Skin of body (tissue), 2 donors: ENCODE measurements around the gene RELA. TPM values are rescaled to one million over a fixed set of nuclear protein-coding genes. Genes with fewer than 3 reads are reported as not detected.
"Not testable (repeated sequence)": the region's sequence is repeated elsewhere in the genome, so short reads cannot be mapped to it uniquely, and the experiment has no call there.

Source experiments
- DNase-seq: peaks from one replicate; lab custom pipeline; 2025; lab: John Stamatoyannopoulos, UW
- total RNA-seq: library from RNA; depleted of rRNA; stranded (reverse); fragments of >200 nt; gene quantifications from one replicate; pipeline ENCODE4 v1.2.3, GENCODE V29; 2014

Gene RELA
- 22.6 TPM for total RNA-seq

DNA sequence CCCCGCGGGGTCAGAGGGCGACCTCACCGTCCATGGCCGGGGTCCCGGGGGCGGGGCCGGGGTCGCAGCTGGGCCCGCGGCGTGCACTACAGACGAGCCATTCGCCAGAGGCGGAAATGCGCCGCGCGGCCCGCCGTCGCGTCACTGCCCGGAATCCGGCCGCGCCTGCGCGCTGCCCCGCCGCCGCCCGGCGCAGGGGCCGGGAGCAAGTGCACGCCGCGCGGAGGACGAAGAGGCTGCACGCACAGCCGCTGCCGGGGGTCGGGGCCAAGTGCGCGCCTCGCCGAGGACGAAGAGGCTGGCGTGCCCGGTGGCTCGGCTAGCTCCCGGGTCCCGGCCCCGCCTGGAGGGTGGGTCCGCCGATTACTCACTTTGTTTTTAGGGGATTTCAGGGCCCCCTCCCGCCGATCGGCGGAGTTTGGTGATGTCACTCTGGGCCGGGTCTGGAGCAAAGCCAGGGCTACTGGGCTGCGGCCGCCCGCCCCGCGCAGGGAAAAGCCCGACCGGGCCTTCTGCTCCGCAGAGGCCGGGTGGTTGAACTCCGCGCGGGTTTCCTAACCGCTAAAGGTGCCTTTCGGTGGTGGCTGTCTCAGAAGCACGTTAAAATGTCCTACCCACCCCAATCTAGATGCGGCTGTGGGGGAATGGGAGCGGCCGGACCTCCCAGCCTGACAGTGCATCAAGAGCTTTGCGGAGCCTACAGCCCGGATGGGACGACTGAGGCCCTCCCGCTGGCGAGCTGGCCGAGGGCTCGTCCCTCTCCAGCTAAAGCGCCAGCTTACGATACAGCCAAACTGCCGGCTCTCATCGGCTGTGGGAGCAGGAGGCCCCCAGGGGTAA is at the start of gene RELA:
TSS of gene RELA (minus strand) at position 118 of the 840 bp plus-strand sequence. CDS start at position 34, 84 bp downstream.
- DNase-seq: peak; percentile 95

DNA sequence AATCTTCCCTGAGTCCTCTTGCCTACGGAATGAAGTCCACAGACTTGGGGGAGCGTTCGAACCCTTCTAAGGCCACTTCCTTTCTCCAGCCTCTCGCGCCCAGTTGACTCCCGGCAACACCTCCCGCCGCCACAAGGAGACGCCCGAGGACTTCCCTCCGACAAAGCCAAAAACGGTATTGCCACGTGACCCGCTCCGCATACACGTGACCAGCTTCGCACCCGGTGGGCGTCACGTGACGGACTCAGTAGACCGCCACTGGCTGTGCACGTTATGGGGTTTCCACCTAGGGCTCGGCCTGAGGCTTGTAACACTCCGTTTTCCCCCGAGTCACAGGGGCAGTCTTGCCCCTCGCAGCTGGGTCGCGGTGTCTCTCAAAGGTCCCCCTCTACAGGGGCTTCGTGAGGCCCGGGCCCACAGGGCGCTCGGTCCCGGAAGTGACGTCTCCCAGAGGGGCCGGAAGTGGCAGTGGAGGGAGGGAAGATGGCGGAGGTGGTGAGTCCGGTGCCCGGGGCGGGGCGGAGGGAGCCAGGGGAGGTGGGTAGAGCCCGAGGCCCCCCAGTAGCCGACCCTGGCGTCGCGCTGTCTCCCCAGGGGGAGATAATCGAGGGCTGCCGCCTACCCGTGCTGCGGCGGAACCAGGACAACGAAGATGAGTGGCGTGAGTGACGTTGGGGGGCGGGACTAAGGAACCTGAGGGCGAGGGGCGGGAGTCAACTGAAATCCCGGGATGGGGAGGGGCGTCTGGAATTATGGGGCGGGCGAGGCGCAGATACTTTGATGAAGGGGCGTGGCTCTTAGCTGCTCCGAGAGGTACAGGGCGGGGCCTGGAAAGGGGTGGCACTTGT is 49.3 kb upstream of the RELA start, which contains the start of gene KAT5:
TSS of gene KAT5 (plus strand) at position 468 of the 848 bp plus-strand sequence. CDS start at position 484, 16 bp downstream.
- DNase-seq: peak; percentile 97

DNA sequence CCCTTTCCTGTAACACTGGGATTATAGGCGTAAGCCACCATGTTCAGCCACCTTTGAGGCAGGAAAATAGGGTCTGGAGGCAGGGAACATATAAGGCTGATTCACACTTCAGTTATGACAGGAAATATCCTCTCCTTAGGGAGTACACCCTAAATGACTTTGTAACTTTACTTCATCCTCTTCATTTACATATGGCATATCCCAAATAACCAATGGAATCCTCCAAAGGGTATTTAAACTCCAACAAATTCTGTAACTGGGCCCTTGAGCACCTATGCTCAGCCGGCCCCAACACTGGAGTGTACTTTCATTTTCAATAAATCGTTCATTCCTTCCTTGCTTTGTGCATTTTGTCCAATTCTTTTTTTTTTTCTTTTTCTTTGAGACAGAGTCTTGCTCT is 47.7 kb upstream of the RELA start:
- no peak for DNase-seq

DNA sequence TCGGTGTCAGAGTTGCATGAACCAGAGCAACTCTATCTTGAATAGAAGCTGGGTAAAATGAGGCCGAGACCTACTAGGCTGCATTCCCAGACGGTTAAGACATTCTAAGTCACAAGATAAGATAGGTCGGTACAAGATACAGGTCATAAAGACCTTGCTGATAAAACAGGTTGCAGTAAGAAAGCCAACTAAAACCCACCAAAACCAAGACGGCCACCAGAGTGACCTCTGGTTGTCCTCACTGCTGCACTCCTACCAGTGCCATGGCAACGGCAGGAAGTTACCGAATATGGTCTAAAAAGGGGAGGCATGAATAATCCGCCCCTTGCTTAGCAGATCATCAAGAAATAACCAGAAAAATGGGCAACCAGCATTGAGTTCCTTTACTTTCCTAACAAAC is 46.9 kb upstream of the RELA start:
- no peak for DNase-seq

DNA sequence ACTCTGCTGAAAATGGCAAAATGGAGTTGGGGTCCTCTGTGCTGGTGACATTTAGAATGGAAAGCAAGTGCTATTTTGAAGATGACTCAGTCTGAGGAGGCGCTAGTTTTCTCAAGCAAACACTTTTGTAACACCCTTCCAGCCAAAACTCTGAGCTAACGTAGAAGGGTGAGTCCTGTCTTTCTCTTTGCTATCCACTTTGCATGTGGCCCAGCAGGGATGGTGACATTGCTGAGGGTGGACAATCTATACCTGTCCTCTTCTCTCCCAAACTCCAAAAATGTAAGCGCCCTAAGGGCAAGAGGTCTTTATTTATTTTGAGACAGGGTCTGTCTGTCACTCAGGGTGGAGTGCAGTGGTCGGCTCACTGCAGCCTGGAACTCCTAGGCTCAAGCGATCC is 45.7 kb upstream of the RELA start:
- no peak for DNase-seq

DNA sequence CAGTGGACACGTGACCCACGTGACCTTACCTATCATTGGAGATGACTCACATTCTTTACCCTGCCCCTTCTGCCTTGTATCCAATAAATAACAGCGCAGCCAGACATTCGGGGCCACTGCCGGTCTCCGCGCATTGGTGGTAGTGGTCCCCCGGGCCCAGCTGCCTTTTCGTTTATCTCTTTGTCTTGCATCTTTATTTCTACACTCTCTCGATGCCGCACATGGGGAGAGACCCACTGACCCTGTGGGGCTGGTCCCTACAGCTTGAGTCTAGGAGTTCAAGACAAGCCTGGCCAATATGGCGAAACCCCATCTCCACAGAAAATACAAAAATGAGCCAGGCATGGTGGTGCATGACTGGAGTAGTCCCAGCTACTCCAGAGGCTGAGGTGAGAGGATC is 44.3 kb upstream of the RELA start:
- DNase-seq: not testable (repeated sequence)

DNA sequence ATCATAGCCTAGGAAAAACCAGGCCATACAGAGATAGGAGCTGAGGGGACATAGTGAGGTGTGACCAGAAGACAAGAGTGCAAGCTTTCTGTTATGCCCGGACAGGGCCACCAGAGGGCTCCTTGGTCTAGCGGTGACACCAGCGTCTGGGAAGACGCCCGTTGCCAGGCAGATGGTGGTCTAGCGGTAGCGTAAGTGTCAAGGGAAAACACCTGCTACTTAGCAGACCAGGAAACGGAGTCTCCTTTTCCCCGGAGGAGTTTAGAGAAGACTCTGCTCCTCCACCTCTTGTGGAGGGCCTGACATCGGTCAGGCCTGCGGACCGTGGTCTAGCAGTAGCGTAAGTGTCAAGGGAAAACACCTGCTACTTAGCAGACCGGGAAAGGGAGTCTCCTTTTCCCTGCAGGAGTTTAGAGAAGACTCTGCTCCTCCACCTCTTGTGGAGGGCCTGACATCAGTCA is 43.6 kb upstream of the RELA start:
- DNase-seq: not testable (repeated sequence)

DNA sequence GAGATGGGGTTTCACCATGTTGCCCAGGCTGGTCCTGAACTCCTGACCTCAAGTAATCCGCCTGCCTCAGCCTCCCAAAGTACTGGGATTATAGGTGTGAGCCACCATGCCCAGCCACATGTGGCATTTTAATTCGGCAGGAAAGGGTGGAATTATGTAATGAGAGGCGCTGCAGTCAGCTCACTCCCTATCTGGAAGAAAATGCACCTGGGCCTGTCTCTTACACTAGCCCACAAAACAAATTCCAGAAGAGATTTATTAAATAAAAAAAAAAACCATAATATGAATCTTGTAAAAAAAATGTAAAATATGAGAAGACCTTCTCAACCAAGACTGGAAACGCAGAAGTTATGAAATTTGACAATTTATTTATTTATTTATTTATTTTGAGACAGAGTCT is 41.1 kb upstream of the RELA start:
- DNase-seq: no peak

DNA sequence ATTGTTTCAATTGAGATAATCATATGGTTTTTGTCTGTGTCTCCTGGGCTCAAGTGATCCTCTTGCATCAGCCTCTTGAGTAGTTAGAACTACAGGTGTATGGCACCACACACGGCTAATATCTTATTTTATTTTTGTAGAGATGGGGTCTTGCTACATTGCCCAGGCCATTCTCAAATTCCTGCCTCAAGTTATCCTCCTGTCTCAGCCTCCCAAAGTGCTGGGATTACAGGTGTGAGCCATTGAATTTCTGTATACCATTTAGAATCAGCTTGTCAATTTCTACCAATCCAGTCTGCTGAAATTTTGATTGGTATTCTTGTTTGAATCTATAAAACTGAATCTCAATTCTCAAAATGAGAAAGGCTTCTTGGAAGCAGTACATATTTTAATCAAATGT is 39.0 kb upstream of the RELA start:
- DNase-seq: no peak

DNA sequence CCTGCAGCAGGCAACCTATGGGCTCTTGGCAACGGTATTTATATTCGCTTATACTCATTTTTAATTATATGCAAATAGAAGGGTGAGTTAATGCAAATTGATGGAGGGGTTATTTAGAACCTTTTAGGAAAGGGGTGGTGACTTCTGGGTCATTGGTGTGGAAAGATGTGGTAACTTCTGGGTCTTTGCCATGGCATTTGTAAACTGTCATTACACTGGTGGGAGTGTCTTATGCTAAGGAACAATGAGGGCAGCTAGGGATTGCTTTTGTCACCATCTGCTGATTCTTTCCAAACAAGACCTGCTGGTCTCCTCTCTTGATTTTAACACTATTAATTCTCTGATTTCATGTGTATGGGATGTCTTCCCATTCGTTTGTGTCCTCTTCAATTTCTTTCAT is 37.7 kb upstream of the RELA start:
- DNase-seq: no peak

DNA sequence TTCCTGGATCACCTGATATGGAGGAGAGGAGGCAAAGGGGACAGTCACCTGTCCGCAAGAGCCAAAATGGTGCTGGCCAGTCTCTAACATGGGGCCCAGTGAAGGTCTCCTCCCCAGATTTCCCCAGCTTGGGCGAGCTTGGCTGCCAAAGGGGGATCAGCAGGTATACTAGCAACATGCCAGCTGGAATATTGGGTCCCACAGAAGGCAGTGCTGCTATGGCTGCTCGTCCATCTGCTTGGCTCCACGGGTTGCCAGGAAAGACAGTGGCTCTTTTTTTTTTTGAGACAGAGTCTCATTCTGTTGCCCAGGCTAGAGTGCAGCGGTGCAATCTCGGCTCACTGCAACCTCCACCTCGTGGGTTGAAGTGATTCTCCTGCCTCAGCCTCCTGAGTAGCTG is 36.6 kb upstream of the RELA start:
- DNase-seq: no peak

DNA sequence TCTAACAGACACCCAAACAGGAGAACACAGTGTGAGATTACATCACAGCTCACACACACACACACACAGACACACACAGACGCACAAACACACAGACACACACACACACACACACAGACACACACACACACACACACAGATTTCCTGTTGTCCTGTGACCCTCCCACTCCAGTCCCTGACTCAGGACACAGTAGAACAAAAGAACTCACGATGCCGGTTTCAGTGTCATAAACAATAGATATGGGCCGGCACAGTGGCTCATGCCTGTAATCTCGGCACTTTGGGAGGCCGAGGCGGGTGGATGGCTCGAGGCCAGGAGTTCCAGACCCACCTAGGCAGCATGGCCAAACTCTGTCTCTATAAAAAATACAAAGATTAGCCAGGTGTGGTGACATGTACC is 35.5 kb upstream of the RELA start:
- no peak for DNase-seq

DNA sequence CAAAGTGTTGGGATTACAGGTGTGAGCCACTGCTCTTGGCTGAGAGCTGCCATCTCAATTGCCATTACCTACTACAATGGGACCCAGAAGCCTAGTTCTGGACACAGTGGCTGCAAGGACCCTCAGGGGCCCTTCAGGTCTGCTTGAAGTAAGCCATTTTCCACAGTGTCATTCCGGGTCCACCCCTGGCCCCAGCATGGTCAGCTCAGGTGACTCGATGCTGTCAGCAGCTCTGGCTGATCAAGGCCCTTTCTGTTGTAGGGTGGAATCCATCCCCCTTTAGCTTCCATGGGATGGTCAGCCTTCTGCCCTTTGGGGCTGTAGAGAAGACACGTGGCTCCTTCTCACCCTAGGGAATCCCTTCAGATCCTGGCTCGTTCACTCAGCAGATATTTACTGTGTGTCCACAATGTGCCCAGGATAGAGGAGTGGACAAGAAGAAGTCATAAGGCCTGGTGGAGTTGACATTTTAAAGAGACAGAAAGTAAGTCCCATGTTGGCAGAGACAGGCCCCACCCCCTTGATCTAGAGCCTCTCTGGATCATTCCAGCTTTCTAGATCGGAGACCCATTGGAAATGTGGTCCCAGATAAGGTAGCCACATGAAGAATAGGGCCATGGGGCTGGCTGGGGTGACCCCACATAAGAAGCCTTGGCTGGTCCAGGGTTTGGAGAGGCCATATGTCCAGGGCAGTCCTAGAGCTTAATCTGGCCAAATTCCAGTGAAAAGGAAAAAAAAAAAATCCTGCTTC is 34.3 kb upstream of the RELA start:
- no peak for DNase-seq

DNA sequence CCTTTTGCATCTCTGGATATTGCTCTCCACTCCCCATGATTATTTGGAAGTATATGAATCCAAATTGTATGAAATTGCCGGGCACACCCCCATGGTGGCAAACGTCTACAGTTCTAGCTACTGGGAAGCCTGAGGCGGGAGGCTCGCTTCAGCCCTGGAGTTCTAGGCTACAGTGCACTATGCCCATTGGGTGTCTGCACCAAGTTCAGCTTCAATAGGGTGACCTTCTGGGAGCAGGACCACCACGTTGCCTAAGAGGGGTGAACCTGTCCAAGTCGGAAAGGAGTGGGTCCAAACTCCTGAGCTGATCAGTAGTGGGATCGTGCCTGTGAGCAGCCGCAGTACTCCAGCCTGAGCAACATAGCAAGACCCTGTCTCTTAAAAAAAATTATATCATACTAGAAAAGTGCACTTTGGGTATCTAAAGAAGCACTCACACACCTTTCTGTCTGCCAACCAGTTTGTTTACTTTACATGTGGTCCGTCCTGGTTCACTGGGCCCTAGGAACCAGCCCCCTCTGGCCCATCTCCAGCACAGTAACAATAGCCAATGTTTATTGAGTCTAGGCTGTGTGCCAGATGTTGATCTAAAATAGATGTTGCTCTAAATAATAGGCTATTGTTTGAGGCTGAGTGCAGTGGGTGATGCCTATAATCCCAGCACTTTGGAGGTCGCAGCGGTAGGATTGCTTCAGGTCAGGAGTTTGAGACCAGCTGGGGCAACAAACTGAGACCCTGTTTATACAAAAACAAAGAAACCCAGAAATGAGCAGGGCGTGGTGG is 32.9 kb upstream of the RELA start:
- no peak for DNase-seq

DNA sequence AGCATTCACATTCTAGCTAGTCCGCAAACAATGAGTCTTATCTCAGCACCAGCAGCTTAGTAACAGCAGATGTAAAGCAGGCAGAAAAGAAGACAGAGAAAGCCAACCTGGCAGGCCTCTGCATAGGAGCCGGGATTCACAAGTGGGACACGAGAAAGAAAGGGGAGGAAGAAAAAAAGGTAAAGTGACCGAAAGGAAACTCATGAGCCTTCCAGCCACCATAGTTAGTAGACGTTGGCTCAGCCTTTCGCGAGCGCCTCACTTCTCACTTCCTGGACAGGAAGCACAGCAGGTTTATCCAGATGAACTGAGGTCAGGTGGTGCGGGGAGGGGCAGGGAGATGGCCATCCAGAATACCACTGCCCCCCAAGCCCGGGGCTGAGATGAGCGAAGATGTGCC is 29.7 kb upstream of the RELA start:
- DNase-seq: no peak

DNA sequence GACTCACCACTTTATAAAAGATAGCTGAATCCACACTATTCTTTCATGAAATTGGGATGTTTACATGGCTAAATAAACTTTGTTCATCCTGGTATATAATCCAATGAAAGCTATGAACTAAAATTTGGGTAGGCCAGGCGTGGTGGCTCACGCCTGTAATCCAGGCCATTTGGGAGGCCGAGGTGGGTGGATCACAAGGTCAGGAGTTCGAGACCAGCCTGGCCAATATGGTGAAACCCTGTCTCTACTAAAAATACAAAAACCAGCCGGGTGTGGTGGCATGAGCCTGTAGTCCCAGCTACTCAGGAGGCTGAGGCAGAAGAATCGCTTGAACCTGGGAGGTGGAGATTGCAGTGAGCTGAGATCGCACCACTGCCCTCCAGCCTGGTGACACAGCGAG is 29.1 kb upstream of the RELA start:
- not testable (repeated sequence) for DNase-seq

DNA sequence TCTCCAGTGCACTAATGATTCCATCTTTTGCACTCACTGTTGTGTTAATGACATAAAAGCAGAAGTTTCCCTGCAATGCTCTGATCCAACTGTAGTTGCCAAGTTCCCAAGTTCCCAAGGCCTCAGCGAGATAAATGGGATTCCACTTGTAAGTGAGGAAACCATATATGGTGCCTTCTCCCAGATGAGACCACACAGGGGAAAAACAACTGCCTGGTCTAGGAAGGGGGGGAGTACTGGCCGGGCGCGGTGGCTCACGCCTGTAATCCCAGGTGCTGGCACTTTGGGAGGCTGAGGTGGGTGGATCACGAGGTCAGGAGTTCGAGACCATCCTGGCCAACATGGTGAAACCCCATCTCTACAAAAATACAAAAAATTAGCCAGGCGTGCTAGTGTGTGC is 23.3 kb upstream of the RELA start:
- DNase-seq: no peak

DNA sequence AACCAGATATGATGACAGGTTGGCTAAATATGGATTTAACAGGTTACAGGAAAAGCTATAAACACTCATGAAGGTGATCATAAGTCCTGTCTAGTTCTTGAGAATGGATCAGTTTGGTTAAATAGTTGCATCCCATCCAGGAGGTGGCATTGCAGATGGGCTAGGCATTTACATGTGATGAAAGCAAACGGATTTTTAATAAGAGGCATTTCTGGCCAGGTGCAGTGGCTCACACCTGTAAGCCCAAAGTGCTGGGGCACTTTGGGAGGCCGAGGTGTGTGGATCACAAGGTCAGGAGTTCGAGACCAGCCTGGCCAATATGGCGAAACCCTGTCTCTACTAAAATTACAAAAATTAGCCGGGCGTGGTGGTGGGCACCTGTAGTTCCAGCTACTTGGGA is 20.8 kb upstream of the RELA start:
- not testable (repeated sequence) for DNase-seq

DNA sequence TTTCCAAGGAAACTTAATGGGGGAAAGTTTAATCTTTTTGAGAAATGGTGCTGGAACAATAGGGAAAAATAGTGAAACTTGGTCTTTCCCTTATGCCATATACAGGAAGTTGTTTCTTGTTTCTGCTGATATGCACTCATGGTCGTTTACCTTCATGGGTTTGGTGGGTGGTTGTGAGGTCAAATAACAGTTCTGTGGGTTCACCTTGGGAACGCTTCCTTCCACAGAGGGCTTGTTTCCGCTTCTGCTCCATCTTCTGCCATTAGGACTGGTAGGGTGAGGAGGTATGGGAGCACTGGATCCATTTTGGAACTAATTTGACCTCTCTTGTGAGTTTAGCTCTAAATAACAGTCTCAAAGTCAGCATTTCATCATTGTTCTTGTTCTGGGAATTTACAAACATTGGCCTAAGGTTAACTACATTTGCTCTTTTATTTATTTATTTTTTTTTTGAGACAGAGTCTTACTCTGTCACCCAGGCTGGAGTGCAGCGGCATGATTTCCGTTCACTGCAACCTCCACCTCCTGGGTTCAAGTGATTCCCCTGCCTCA is 17.6 kb upstream of the RELA start:
- DNase-seq: no peak

DNA sequence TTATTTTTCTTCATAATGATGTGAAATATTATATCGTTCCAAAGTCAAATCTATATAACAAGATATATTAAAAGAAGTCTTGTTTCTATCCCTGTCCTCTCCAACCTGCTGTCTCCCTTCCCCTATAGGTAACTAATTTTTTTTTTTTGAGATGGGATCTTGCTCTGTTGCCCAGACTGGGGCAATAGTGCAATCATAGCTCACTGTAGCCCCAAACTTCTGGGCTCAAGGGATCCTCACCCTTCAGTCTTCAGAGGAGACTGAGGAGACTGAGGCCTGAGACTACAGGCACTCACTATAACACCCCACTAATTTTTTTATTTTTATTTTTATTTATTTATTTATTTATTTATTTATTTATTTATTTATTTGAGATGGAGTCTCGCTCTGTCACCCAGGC is 10.3 kb upstream of the RELA start:
- DNase-seq: no peak
